Stimulated activated naive B cell treated with anti-CD40 and anti-IgM and Interleukin-4, amounts not matched to agents 10 μg/mL and 1 μg/mL and 100 μg/mL, for 72 hours (primary cell): ENCODE measurements around the gene CDC42BPB.
A peak's percentile ranks its signal among the peaks of the same experiment; 100 is the strongest.

ENCODE experiments used
- ATAC-seq, 2 donors: fragments of 150-1000 bp; cut with Tn5 transposase; replicated peaks; 2 replicates each; pipeline ENCODE4 v1.10.0; 2021; ENCODE audit warnings: moderate library complexity in 1 of 2
- DNase-seq: peaks from one replicate; pipeline ENCODE4 v3.0.0; 2021
- H3K27ac Mint-ChIP-seq: one replicate; pipeline ENCODE4 v1.8.0; 2022; ENCODE audit warnings: mild to moderate bottlenecking, mixed read lengths
- H3K27me3 Mint-ChIP-seq, 2 donors: one replicate each; pipeline ENCODE4 v1.8.0; 2022; ENCODE audit warnings: mixed read lengths in 2 of 2
- H3K36me3 Mint-ChIP-seq, 2 donors: one replicate each; pipeline ENCODE4 v1.8.0; 2022; ENCODE audit warnings: mixed read lengths in 2 of 2, mild to moderate bottlenecking in 1 of 2
- H3K4me1 Mint-ChIP-seq, 2 donors: one replicate each; pipeline ENCODE4 v1.8.0; 2022; ENCODE audit warnings: mixed read lengths in 2 of 2, mild to moderate bottlenecking in 1 of 2
- H3K4me3 Mint-ChIP-seq, 2 donors: one replicate each; pipeline ENCODE4 v1.8.0; 2022; ENCODE audit warnings: mild to moderate bottlenecking in 2 of 2, mixed read lengths in 2 of 2, moderate library complexity in 1 of 2
- H3K9me3 Mint-ChIP-seq, 2 donors: one replicate each; pipeline ENCODE4 v1.8.0; 2022; ENCODE audit warnings: mixed read lengths in 2 of 2, mild to moderate bottlenecking in 1 of 2

Gene CDC42BPB

DNA sequence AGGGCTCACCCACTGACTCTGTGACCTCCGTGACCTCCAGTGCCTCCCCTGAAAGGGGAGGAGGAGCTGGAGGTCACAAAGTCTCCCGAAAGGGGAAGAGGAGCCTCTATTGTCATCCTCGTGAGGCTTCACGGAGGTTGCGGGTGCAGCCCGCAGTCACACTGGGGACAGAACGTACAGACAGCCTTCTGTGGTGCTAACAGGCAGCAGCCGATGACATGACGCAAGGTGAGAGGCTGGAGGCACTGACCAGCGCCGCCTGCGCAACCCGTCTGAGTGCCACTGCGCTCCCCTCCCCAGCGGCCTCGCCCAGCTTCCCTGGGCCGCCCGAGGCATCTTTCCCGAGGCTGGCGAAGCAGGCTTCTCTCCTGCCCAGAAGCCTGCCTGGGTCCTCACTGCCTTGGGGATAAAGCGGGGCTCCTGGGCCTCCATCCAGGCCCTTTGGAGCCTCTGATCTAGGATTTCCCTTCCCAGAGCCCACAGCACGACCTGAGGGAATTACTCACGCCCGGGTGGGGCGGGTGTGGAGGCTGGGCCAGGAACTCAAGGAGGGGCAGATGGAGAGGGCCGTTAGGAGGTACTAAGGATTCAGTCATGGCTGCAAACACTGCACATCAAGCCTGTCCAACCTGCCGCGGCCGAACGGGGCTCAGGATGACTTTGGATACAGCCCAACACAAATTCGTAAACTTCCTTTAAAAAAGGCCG is 14.3 kb upstream of the CDC42BPB start:
- Mint-ChIP-seq H3K27me3 (peaks cover 14 to 61% of the 10 kb centered on the region in 2 donors), H3K27ac (no peak overlapping the region), H3K4me1 (no peaks in the 10 kb centered on the region), H3K4me3 (no peak overlapping the region), H3K36me3 (no peaks in the 10 kb centered on the region), H3K9me3 (no peaks in the 10 kb centered on the region)
- DNase-seq, result no peak
- no peak for ATAC-seq

DNA sequence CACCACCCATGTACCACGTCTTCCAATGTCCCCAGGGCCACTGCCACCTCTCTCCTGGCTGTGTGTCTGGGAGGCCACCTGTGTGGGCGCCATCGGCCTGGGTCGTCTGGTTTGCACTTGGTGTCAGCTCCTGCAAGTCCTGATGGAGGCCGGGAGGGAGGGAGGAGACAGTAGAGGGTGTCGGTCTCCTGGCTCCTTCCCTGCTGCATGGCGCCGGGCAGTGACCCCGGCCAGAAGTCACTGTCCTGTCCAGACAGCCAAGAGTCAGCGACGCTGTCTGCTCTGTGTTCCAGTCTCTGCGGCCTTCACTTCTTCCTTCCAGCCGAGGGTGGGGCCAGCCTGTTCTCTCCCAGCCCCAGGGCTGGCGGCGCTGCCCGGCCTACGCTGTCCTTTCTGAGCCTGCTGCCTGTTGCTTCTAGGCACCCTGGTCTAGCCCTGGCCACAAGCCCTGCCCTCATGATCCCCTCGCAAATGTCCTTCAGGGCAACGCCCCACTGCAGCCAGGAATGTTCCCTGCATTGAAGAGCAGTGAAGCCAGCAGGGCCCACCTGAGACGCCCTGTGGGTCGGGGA is 13.7 kb upstream of the CDC42BPB start:
- H3K9me3 Mint-ChIP-seq, result no peaks in the 10 kb centered on the region
- DNase-seq (no peak), ATAC-seq (no peak)
- H3K36me3 Mint-ChIP-seq, result no peaks in the 10 kb centered on the region
- H3K27ac Mint-ChIP-seq, result no peak overlapping the region
- no peak overlapping the region for H3K4me3 Mint-ChIP-seq
- H3K27me3 Mint-ChIP-seq, result peaks cover 14 to 61% of the 10 kb centered on the region in 2 donors
- no peaks in the 10 kb centered on the region for H3K4me1 Mint-ChIP-seq

DNA sequence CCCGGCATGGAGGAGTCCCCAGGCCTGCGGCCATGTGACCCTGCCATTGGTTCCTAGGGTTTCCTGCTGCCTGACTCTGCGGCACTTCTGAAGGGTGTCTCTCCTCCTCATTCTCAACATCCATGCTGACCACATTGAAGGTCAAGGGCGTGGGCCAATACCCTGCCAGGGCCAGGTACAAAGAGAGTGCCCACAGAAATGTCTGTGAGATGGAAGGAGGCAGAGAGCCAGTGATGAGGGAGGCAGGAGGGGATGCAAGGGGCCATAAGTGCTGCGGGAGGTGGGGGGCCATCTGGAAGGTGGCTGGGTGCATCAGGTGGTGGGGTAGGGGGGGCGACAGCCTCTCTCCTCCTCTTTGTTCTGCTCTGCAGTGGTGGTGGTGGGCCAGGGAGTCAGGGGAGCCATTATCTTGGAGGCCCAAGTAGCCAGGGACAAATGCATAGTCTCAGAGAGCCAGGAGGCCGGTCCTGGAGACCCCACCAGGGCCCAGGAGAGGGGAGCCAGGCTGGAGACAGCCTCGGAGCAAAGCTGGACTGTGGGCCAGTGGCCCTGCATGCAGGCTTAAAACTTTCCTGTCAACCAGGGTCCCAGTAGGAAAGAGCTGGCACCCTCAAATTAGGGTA is 13.0 kb upstream of the CDC42BPB start:
- no peaks in the 10 kb centered on the region for H3K9me3 Mint-ChIP-seq
- DNase-seq, result no peak
- ATAC-seq, result no peak
- no peaks in the 10 kb centered on the region for H3K4me1 Mint-ChIP-seq
- no peak overlapping the region for H3K4me3 Mint-ChIP-seq
- H3K36me3 Mint-ChIP-seq, result no peaks in the 10 kb centered on the region
- H3K27ac Mint-ChIP-seq, result no peak overlapping the region
- H3K27me3 Mint-ChIP-seq, result peaks cover 14 to 61% of the 10 kb centered on the region in 2 donors

DNA sequence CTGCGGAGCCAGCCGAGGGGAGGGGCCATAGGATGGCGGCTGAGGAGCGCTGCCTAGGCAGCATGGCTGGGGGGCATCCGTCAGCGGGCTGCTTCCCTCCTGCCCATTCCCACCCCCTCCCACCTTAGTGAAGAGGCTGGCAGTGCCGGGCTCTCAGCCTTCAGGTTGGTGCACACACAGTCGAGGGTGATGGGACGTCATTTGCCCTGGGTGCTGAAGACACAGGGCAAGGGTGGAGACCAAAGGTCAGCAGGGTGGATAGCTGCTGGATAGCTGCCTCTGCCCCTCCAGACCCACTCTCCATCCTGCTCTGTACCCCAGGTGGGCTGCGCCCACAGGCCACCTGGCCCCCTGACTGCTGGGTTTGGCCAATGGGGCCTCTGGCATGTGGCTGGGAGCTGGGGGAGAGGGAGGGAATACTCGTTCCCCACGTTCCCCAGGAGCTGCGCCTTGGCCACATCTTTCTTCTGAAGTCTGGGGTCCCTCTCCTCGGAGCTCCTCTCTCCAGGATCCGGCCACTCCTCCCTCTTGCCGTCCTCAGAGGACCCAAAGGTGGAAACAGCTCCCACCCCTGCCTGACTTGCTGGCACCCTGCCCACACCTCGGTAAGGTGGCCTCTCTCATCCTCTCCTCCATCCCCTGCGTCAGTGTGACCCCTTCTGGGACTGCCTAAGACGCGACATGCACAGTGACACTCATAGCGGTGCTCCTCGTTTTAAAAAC is 11.2 kb upstream of the CDC42BPB start:
- Mint-ChIP-seq H3K4me1 (no peaks in the 10 kb centered on the region), H3K36me3 (no peaks in the 10 kb centered on the region), H3K27me3 (peaks cover 18 to 56% of the 10 kb centered on the region in 2 donors), H3K4me3 (no peak overlapping the region), H3K27ac (no peak overlapping the region), H3K9me3 (no peaks in the 10 kb centered on the region)
- DNase-seq (no peak), ATAC-seq (no peak)

DNA sequence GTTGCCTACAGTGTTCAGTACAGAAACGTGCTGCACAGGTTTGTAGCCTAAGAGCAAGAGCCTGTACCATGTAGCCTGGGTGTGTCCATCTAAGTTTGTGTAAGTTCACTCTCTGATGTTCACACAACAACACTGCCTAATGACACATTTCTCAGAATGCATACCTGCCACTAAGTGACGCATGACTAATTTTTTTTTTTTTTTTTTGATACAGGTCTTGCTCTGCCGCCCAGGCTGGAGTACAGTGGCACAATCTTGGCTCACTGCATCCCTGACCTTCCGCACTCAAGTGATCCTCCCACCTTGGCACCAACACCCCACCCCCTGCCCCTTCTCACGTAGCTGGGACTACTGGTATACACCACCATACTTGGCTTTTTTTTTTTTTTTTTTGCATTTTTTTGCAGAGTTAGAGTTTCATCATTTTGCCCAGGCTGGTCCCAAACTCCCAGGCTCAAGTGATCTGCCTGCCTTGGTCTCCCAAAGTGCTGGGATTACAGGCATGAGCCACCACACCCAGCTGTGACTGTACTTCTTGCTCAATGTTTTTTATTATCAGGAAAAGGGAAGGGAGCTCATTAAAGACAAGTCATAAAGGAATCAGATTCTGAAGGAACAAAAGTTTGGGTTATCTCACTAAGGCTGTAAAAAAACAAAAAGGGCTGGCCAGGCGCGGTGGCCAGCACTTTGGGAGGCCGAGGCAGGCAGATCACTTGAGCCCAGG is 10.0 kb upstream of the CDC42BPB start:
- ATAC-seq (no peak), DNase-seq (no peak)
- Mint-ChIP-seq H3K4me3 (no peak overlapping the region), H3K36me3 (no peaks in the 10 kb centered on the region), H3K4me1 (no peaks in the 10 kb centered on the region), H3K27ac (peak overlapping the region; percentile 51), H3K27me3 (peaks cover 19 to 49% of the 10 kb centered on the region in 2 donors), H3K9me3 (no peaks in the 10 kb centered on the region)

DNA sequence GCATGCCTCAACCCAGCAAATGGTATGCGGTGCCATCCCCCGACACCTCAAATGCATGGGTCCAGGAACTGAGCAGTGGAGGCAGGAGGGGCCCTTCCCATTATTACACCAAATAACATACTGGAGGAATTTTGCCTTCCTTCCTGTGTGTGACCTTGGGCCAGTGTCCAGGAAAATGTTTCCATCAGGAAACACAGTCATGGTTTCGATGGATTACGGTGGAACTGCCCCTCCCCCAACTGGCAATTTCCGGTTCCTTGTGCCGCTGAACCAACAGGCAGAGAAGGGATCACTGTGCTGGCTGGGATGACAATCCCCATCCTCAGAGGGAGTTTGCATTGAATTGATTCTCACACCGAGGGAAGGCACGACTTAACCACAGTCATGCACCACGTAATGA is 9.1 kb upstream of the CDC42BPB start:
- ATAC-seq, result no peak

DNA sequence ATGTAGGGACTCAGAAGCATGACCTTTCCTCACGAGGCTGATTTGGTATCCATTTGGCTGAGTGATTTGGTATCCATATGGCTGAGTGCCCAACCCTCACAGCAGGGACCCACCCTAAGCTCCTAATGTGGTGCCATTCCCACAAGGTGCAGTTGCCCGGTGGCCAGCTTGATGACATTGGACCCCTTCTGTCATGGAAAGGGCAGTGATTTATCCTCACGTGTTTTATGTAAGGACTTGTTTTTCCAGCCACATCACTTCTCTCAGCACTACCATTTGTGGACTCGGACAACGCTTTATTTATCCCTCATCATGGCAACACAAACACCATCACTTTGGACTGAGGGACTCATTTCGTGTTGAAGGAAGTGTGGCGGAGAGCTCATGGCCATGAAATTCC is 8.5 kb upstream of the CDC42BPB start:
- Mint-ChIP-seq H3K27me3 (peaks cover 19 to 44% of the 10 kb centered on the region in 2 donors), H3K9me3 (no peaks in the 10 kb centered on the region), H3K36me3 (no peaks in the 10 kb centered on the region), H3K4me1 (no peaks in the 10 kb centered on the region), H3K27ac (no peak overlapping the region), H3K4me3 (no peak overlapping the region)
- ATAC-seq (no peak), DNase-seq (no peak)

More for the DNA sequence above, 9.1 kb upstream of the CDC42BPB start:
- Mint-ChIP-seq H3K4me3 (no peak overlapping the region), H3K9me3 (no peaks in the 10 kb centered on the region), H3K27ac (no peak overlapping the region), H3K36me3 (no peaks in the 10 kb centered on the region), H3K4me1 (no peaks in the 10 kb centered on the region), H3K27me3 (peaks cover 19 to 48% of the 10 kb centered on the region in 2 donors)
- DNase-seq, result no peak

DNA sequence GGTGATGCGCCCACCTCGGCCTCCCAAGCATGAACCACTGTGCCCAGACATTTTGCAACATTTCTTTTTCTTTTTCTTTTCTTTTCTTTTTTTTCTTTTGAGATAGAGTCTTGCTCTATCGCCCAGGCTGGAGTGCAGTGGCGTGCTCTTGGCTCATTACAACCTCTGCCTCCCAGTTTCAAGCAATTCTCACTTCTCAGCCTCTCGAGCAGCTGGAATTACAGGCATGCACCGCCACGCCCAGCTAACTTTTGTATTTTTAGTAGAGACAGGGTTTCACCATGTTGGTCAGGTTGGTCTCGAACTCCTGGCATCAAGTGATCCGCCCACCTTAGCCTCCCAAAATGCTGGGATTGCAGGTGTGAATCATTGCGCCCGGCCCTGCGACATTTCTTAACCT is 7.6 kb upstream of the CDC42BPB start:
- H3K36me3 Mint-ChIP-seq, result no peaks in the 10 kb centered on the region
- ATAC-seq, result no peak
- no peak overlapping the region for H3K27ac Mint-ChIP-seq

DNA sequence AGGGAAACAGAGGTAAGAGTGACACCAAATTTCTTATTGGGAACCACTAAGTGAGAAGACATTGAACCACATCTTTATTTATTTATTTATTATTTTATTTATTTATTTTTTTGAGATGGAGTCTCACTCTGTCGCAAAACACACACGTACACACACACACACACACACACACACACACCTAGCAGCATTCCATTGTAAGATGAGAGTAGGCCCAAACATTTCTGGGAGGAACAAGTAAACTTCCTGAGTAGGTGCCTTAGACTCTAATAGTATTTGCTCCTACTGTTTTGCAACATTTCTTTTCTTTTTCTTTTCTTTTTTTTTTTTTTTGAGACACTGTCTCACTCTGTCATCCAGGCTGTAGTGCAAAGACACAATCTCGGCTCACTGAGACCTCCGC is 7.1 kb upstream of the CDC42BPB start:
- no peak overlapping the region for H3K4me3 Mint-ChIP-seq
- no peaks in the 10 kb centered on the region for H3K9me3 Mint-ChIP-seq
- no peak overlapping the region for H3K27ac Mint-ChIP-seq
- no peaks in the 10 kb centered on the region for H3K36me3 Mint-ChIP-seq
- no peak for ATAC-seq
- no peaks in the 10 kb centered on the region for H3K4me1 Mint-ChIP-seq
- DNase-seq, result no peak
- H3K27me3 Mint-ChIP-seq, result peaks cover 18 to 30% of the 10 kb centered on the region in 2 donors

More for the DNA sequence above, 7.6 kb upstream of the CDC42BPB start:
- no peak for DNase-seq
- Mint-ChIP-seq H3K4me3 (no peak overlapping the region), H3K9me3 (no peaks in the 10 kb centered on the region), H3K4me1 (no peaks in the 10 kb centered on the region), H3K27me3 (peaks cover 22 to 35% of the 10 kb centered on the region in 2 donors)

DNA sequence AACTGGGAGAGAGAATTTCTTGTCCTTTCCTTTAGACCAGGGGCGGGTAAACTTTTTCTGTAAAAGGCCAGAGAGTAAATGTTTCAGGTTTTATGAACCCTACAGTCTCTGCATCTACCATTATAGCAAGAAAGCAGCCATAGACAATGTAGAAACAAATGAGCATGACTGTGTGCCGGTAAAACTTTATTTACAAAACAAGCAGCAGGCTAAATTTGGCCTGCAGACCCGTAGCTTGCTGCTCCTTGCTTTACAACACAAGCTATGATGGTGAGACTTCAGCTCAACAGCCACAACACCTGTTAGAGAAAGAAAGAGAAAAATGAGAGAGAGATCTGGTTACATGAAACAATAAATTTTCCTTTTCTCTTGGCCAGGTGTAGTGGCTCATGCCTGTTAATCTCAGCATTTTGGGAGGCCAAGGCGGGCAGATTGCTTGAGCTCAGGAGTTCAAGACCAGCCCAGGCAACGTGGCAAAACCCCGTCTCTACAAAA is 4.2 kb upstream of the CDC42BPB start:
- no peak for DNase-seq
- H3K27me3 Mint-ChIP-seq, result peaks cover 8 to 11% of the 10 kb centered on the region in 2 donors
- no peaks in the 10 kb centered on the region for H3K36me3 Mint-ChIP-seq
- H3K4me3 Mint-ChIP-seq, result no peak overlapping the region
- H3K4me1 Mint-ChIP-seq, result peaks cover 5 to 9% of the 10 kb centered on the region in 2 donors
- ATAC-seq, result no peak
- no peaks in the 10 kb centered on the region for H3K9me3 Mint-ChIP-seq
- no peak overlapping the region for H3K27ac Mint-ChIP-seq

DNA sequence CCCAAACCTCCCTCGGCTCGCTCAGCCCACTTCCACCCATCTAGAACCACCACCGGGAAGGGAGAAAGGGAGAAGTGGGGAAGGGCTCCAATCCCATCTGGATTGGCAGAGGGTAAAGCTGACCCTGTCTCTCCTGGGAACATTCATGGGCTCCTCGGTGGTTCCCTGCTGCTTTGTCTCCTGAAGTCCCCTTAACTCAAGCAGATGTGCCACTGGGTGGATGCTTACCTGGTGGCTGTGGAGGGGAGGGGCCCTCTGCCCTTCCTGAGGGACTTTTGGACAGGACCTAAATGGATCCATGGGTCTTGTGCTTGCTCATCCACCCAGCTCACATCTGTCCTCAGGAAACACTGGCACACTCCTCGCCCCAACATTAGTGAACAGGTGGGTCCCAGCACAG is 2.2 kb upstream of the CDC42BPB start:
- peaks cover 12 to 28% of the 10 kb centered on the region in 2 donors for H3K4me1 Mint-ChIP-seq
- DNase-seq (no peak), ATAC-seq (no peak)
- H3K4me3 Mint-ChIP-seq, result no peak overlapping the region
- no peak overlapping the region for H3K27ac Mint-ChIP-seq
- H3K27me3 Mint-ChIP-seq, result peaks cover 8 to 11% of the 10 kb centered on the region in 2 donors
- H3K9me3 Mint-ChIP-seq, result no peaks in the 10 kb centered on the region
- no peaks in the 10 kb centered on the region for H3K36me3 Mint-ChIP-seq

DNA sequence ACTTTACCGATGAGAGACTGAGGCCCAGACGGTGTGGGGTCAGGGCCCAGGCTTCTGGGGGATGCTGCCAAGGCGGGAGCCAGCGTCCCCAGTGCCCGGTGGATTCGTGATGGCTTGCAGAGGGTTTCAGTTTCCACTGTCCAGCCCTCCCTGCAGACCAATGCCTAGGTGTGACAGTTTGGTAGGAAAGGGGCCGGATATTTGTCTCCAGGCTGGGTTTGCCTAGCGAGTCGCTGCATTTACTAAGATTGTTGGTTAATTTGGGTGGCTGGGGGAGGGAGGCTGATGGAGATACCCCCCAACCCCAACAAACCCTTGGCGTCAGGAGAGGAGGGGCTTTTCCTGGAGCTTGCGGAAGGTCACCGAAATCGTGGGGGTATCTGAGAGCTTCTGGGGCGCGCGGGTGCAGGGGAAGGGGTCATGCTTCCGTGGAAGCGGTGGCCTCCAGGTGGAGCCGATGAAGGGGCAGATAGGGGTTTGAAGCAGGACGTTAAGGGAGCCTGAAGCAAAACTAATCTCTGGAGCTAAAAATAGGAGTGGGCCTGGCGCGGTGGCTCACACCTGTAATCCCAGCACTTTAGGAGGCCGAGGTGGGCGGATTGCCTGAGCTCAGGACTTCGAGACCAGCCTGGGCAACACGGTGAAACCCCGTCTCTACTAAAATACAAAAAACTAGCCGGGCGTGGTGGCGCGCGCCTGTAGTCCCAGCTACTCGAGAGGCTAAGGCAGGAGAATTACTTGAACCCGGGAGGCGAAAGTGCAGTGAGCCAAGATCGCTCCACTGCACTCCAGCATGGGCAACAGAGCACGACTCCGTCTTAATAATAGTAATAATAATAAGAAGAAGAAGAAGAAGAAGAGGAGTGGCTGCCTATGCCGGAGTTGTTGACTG is 1.1 kb upstream of the CDC42BPB start:
- H3K9me3 Mint-ChIP-seq, result no peaks in the 10 kb centered on the region
- H3K4me3 Mint-ChIP-seq, result peak overlapping the region; percentile 60 to 70
- DNase-seq (no peak), ATAC-seq (peak in 1 of 2 donors; percentile 1)
- H3K4me1 Mint-ChIP-seq, result peaks cover 12 to 28% of the 10 kb centered on the region in 2 donors
- no peaks in the 10 kb centered on the region for H3K36me3 Mint-ChIP-seq
- H3K27ac Mint-ChIP-seq, result peak overlapping the region; percentile 14
- H3K27me3 Mint-ChIP-seq, result peaks cover 4 to 5% of the 10 kb centered on the region in 2 donors

DNA sequence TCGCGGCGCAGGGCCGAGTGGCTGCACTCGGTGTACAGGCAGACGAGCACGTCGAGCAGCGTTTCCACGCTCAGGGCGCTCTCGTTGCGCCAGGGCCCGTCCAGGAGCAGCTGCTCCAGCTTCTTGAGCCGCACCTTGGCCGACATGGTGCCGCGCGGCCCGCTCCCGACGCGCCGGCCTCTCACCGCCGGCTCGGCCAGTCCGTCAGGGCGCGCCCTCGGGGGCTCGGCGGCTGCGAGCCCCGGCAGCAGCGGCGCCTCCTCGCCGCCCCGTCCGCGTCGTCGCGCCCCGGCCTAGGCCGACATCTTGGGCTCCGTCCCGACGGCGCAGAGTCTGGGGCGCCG is 349 bp downstream of the CDC42BPB start:
- no peak overlapping the region for H3K27ac Mint-ChIP-seq
- H3K9me3 Mint-ChIP-seq, result no peaks in the 10 kb centered on the region
- H3K27me3 Mint-ChIP-seq, result peaks cover 4 to 5% of the 10 kb centered on the region in 2 donors
- DNase-seq (no peak), ATAC-seq (peak; percentile 33 to 44)
- peak overlapping the region; percentile 81 to 92 for H3K4me3 Mint-ChIP-seq
- H3K36me3 Mint-ChIP-seq, result no peaks in the 10 kb centered on the region
- peaks cover 16 to 39% of the 10 kb centered on the region in 2 donors for H3K4me1 Mint-ChIP-seq
